IMR-90 (cell line): ENCODE data around the gene ART4. TPM values are rescaled to one million over a fixed set of nuclear protein-coding genes. Genes with fewer than 3 reads are reported as not detected.

Experiments
- ATAC-seq: fragments of 200-7000 bp; cut with Tn5 transposase; 2 replicates; pipeline ENCODE4 v1.9.1; 2020; ENCODE audit warnings: low read depth, mild to moderate bottlenecking, moderate library complexity
- BruUV-seq: library from RNA; stranded (reverse); fragments of 400-500 nt; replicated peaks from 2 replicates; lab custom pipeline; 2021; lab: Mats Ljungman, UMichigan
- CTCF ChIA-PET: fragments of 300-600 bp; formaldehyde crosslinking; extraction: SDS; loops from one replicate; lab custom pipeline; 2021; ENCODE audit warnings: antibody characterized with exemption; lab: Yijun Ruan, JAX
- POLR2A ChIA-PET: fragments of 300-600 bp; sonication (Branson Sonifier 250); formaldehyde crosslinking; loops from one replicate; lab custom pipeline; 2022; ENCODE audit warnings: antibody characterized with exemption; ENCODE audit not compliant: unreplicated experiment; lab: Charles Lee
- DNase-seq: peaks from one replicate; pipeline ENCODE4 v3.0.0; 2013
- H2AFZ ChIP-seq: replicated peaks from 2 replicates; pipeline ENCODE3; 2013; ENCODE audit warnings: low read length, mild to moderate bottlenecking; ENCODE audit not compliant: poor library complexity
- H2AK5ac ChIP-seq: 2 replicates; pipeline ENCODE4 v1.6.1; 2013; ENCODE audit warnings: low read depth, low read length, inconsistent platforms
- H2AK9ac ChIP-seq: replicated peaks from 2 replicates; pipeline ENCODE3; 2013; ENCODE audit warnings: mild to moderate bottlenecking, low read depth, low read length, moderate library complexity; ENCODE audit not compliant: poor library complexity
- H2BK120ac ChIP-seq: 2 replicates; pipeline ENCODE4 v1.6.1; 2013; ENCODE audit warnings: low read depth, low read length, inconsistent platforms
- H2BK15ac ChIP-seq: 3 replicates; pipeline ENCODE4 v1.6.1; 2013; ENCODE audit warnings: low read depth, low read length, inconsistent platforms
- H2BK20ac ChIP-seq: 2 replicates; pipeline ENCODE4 v1.6.1; 2013; ENCODE audit warnings: low read depth, mild to moderate bottlenecking, inconsistent platforms, low read length, moderate library complexity
- H2BK5ac ChIP-seq: 2 replicates; pipeline ENCODE4 v1.6.1; 2013; ENCODE audit warnings: mild to moderate bottlenecking, low read depth, low read length, inconsistent platforms; ENCODE audit not compliant: poor library complexity, severe bottlenecking
- H3K14ac ChIP-seq: replicated peaks from 2 replicates; pipeline ENCODE4 v1.6.1; 2013; ENCODE audit warnings: low read depth, low read length, inconsistent platforms
- H3K18ac ChIP-seq: 2 replicates; pipeline ENCODE4 v1.6.1; 2013; ENCODE audit warnings: low read depth, low read length, control low read depth
- H3K23ac ChIP-seq: 2 replicates; pipeline ENCODE4 v1.6.1; 2013; ENCODE audit warnings: low read depth, low read length, inconsistent platforms
- H3K27ac ChIP-seq: 2 replicates; pipeline ENCODE4 v1.5.1; 2013; ENCODE audit warnings: mild to moderate bottlenecking, control low read depth, low read length; ENCODE audit not compliant: insufficient read depth
- H3K27me3 ChIP-seq: 2 replicates; pipeline ENCODE4 v1.6.1; 2013; ENCODE audit warnings: low read length; ENCODE audit not compliant: control insufficient read depth, insufficient read depth
- H3K36me3 ChIP-seq: 2 replicates; pipeline ENCODE4 v1.6.1; 2013; ENCODE audit warnings: low read length, mixed read lengths; ENCODE audit not compliant: control insufficient read depth, insufficient read depth
- H3K4ac ChIP-seq: 2 replicates; pipeline ENCODE4 v1.6.1; 2013; ENCODE audit warnings: low read depth, low read length, inconsistent platforms
- H3K4me1 ChIP-seq: 2 replicates; pipeline ENCODE4 v1.6.1; 2013; ENCODE audit warnings: low read length, mixed read lengths; ENCODE audit not compliant: control insufficient read depth, insufficient read depth
- H3K4me2 ChIP-seq: 2 replicates; pipeline ENCODE4 v1.6.1; 2013; ENCODE audit warnings: low read depth, mild to moderate bottlenecking, control low read depth, low read length, moderate library complexity
- H3K4me3 ChIP-seq: 2 replicates; pipeline ENCODE4 v1.5.1; 2013; ENCODE audit warnings: low read depth, mild to moderate bottlenecking, control low read depth, low read length, moderate library complexity; ENCODE audit not compliant: insufficient read depth
- H3K56ac ChIP-seq: 2 replicates; pipeline ENCODE4 v1.6.1; 2013; ENCODE audit warnings: low read length, inconsistent platforms; ENCODE audit not compliant: insufficient read depth; ENCODE audit errors: extremely low read depth
- H3K79me1 ChIP-seq, 2 experiments: 2 replicates each; pipeline ENCODE4 v1.6.1; 2013; ENCODE audit warnings: low read length in 2 of 2, inconsistent platforms in 1 of 2, low read depth in 1 of 2
- H3K9ac ChIP-seq: 2 replicates; pipeline ENCODE4 v1.6.1; 2013; ENCODE audit warnings: low read depth, low read length, control low read depth
- H3K9me1 ChIP-seq: 2 replicates; pipeline ENCODE4 v1.6.1; 2013; ENCODE audit warnings: low read length, inconsistent platforms; ENCODE audit not compliant: insufficient read depth
- H3K9me3 ChIP-seq: 2 replicates; pipeline ENCODE4 v1.6.1; 2013; ENCODE audit warnings: low read length; ENCODE audit not compliant: control insufficient read depth, insufficient read depth
- H4K20me1 ChIP-seq: 2 replicates; pipeline ENCODE4 v1.6.1; 2013; ENCODE audit warnings: low read length, inconsistent platforms; ENCODE audit not compliant: insufficient read depth
- H4K5ac ChIP-seq: 2 replicates; pipeline ENCODE4 v1.6.1; 2013; ENCODE audit warnings: mild to moderate bottlenecking, low read depth, low read length, control low read depth
- H4K8ac ChIP-seq, 2 experiments: 2 replicates each; pipeline ENCODE4 v1.6.1; 2013; ENCODE audit warnings: low read depth in 2 of 2, low read length in 2 of 2, control low read depth in 1 of 2, inconsistent platforms in 1 of 2
- H4K91ac ChIP-seq: 2 replicates; pipeline ENCODE4 v1.6.1; 2013; ENCODE audit warnings: low read depth, low read length, inconsistent platforms; ENCODE audit not compliant: insufficient read depth
- BHLHE40 ChIP-seq: fragments of 150-350 bp; IDR thresholded peaks from 2 replicates; pipeline ENCODE4 v1.6.1; 2016; ENCODE audit warnings: mild to moderate bottlenecking, low read depth, low read length
- CEBPB ChIP-seq: IDR thresholded peaks from 2 replicates; pipeline ENCODE4 v1.6.1; 2012; ENCODE audit warnings: low read depth, low read length, improper control_type of control experiment
- MAFK ChIP-seq: IDR thresholded peaks from 2 replicates; pipeline ENCODE4 v1.6.1; 2012; ENCODE audit warnings: low read depth, low read length, improper control_type of control experiment
- MAZ ChIP-seq: IDR thresholded peaks from 2 replicates; pipeline ENCODE4 v1.6.1; 2012; ENCODE audit warnings: low read depth, mild to moderate bottlenecking, low read length, improper control_type of control experiment, moderate library complexity, borderline replicate concordance
- RAD21 ChIP-seq: IDR thresholded peaks from 2 replicates; pipeline ENCODE4 v1.6.1; 2012; ENCODE audit warnings: low read length, improper control_type of control experiment
- RFX5 ChIP-seq: IDR thresholded peaks from 2 replicates; pipeline ENCODE4 v1.8.0; 2012; ENCODE audit warnings: low read depth, mild to moderate bottlenecking, low read length, moderate library complexity
- WGBS, 2 experiments: methylation state at CpG; one replicate each; pipeline versions ENCODE4 v1.1.5 to v1.1.7; 2013; ENCODE audit warnings: missing lambda C conversion rate in 2 of 2; ENCODE audit not compliant: insufficient read length in 1 of 2; ENCODE audit errors: extremely low coverage in 2 of 2; 5-methylcytosine and 5-hydroxymethylcytosine counted together
- dilution Hi-C: fragments of 300-500 bp; cut with HindIII; formaldehyde crosslinking; loops from one replicate; pipeline ENCODE4 v1.14.3; 2018; ENCODE audit warnings: low sequenced_read_pairs; ENCODE audit not compliant: unreplicated experiment
- in situ Hi-C: fragments of 300-500 bp; cut with MboI; formaldehyde crosslinking; loops from 3 replicates; pipeline ENCODE4 v1.14.3; 2019; ENCODE audit warnings: low sequenced_read_pairs, inconsistent platforms, mixed read lengths
- intact Hi-C: fragments of 100-400 bp; cut with micrococcal nuclease; formaldehyde crosslinking; loops from 2 replicates; pipeline ENCODE4 v1.10.0; 2022
- polyA plus RNA-seq, 3 experiments: library from polyadenylated mRNA; depleted of rRNA; stranded (reverse); fragments of >200 nt; gene quantifications; 2 replicates each; pipeline ENCODE4 v1.2.3, GENCODE V29; 2012; ENCODE audit warnings: low replicate concordance in 1 of 3
- total RNA-seq: library from RNA; depleted of rRNA; stranded (reverse); fragments of >200 nt; gene quantifications from 2 replicates; pipeline ENCODE4 v1.2.3, GENCODE V29; 2012
- TF ChIP-seq, protein P1 (sequence below): fragments of 150-350 bp; IDR thresholded peaks from 2 replicates; pipeline ENCODE4 v1.6.1; 2016; ENCODE audit warnings: low read depth, mild to moderate bottlenecking, low read length, moderate library complexity, borderline replicate concordance

The ART4 gene
- total and polyA plus RNA-seq, 2 of the 4 experiments (the other 2 are of a cell fraction) = not detected

GRCh38 chr12:14824012-14824634, 19.2 kb downstream of the ART4 start:
- H3K79me1 ChIP-seq = no peaks in the 10 kb centered on the region
- H2BK5ac ChIP-seq = no peak overlapping the region
- H3K4me3 ChIP-seq = no peak overlapping the region
- H3K9me3 ChIP-seq = no peaks in the 10 kb centered on the region
- no peaks in the 10 kb centered on the region for H3K36me3 ChIP-seq
- no peak overlapping the region for H3K23ac ChIP-seq
- H2BK15ac ChIP-seq = no peak overlapping the region
- CTCF ChIA-PET = no interaction called here
- H2BK20ac ChIP-seq = no peak overlapping the region
- intact Hi-C loops (no loop called here), in situ Hi-C loops (no loop called here), dilution Hi-C loops (no loop called here)
- no CpG with 5 or more reads among the region's 1 CpG for WGBS, 2 experiments
- no peak overlapping the region for H2AFZ ChIP-seq
- H3K14ac ChIP-seq = no peak overlapping the region
- no peak overlapping the region for H3K27ac ChIP-seq
- BruUV-seq = no TSS peak
- H4K5ac ChIP-seq = no peak overlapping the region
- no peak overlapping the region for H4K8ac ChIP-seq
- ATAC-seq (no peak), DNase-seq (peak; percentile 22)
- H2AK5ac ChIP-seq = no peak overlapping the region
- H2BK120ac ChIP-seq = no peak overlapping the region
- H4K91ac ChIP-seq = no peak overlapping the region
- no peak overlapping the region for H2AK9ac ChIP-seq
- H3K9ac ChIP-seq = no peak overlapping the region
- POLR2A ChIA-PET = no interaction called here
- no peak overlapping the region for H3K56ac ChIP-seq
- no peak overlapping the region for H3K18ac ChIP-seq
- H4K20me1 ChIP-seq = no peaks in the 10 kb centered on the region
- TF ChIP-seq MAFK (no peak), CEBPB (no peak), MAZ (no peak), RAD21 (no peak), BHLHE40 (no peak), RFX5 (no peak)
- TF ChIP-seq, protein P1, sequence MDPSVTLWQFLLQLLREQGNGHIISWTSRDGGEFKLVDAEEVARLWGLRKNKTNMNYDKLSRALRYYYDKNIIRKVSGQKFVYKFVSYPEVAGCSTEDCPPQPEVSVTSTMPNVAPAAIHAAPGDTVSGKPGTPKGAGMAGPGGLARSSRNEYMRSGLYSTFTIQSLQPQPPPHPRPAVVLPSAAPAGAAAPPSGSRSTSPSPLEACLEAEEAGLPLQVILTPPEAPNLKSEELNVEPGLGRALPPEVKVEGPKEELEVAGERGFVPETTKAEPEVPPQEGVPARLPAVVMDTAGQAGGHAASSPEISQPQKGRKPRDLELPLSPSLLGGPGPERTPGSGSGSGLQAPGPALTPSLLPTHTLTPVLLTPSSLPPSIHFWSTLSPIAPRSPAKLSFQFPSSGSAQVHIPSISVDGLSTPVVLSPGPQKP = no peak
- 0 out of 2 replicates have a peak, but pooled peaks cover 3% of the 10 kb centered on the region for H3K9me1 ChIP-seq
- no peaks in the 10 kb centered on the region for H3K4me1 ChIP-seq
- no peak overlapping the region for H3K4me2 ChIP-seq
- H3K4ac ChIP-seq = no peak overlapping the region
- H3K27me3 ChIP-seq = no peaks in the 10 kb centered on the region
